ENCODE results near the gene ANKRD53.

The ANKRD53 gene, protein sequence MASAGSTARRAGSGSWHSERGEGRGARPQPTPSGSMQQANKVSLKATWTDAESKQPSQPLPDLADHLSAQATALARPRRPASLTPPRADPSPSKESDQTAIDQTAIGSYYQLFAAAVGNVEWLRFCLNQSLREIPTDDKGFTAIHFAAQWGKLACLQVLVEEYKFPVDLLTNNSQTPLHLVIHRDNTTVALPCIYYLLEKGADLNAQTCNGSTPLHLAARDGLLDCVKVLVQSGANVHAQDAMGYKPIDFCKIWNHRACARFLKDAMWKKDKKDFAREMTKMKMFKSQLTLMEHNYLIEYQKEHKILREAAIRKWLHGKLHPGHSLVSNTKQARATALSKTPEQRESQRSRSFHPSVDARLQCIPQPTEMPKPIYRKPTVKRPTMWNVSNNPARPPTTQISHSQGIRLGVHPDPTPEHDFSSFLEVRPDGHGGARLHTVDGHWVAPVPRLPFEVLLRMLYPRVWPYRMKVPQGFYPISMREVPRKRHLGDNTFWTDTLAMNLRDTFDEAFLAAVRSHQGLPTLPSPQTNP

DNA sequence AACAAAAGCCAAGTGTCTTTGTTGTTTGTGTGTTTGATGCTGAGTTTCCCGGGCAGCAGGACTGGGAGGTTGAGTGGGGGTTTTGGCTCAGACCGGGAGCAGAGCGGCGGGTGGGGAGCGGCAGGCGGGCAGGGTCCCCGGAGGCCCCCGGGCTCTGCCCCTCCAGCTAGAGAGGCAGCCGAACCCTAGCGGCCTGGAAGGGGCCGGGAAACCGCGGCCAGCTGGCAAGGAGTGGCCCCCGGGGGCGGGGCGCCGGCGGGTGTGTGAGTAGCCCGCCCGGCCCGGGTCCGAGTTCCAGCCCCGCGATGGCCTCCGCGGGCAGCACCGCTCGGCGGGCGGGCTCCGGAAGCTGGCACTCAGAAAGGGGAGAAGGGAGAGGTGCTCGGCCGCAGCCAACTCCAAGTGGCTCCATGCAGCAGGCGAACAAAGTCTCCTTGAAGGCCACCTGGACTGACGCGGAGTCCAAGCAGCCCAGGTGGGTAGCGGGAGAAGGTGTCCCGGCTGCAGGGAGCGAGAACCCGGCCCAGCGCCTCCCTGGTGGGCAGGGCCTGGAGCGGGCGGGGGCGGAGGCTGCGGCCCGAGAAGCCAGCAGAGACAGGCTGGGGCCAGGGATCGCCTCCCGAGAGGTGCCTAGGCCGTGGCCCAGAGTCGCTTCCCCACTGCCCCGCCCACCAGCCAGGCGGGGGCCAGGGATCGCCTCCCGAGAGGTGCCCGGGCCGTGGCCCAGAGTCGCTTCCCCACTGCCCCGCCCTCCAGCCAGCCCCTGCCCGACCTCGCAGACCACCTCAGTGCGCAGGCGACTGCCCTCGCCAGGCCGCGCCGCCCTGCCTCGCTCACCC, at the start of gene ANKRD53:
Gene ANKRD53, plus strand, starts transcription at position 290 of the 839 bp plus-strand sequence. Its CDS starts 16 bp downstream, at position 306.
- no peak for FAIRE-seq
- TF ChIP-seq, protein P1, sequence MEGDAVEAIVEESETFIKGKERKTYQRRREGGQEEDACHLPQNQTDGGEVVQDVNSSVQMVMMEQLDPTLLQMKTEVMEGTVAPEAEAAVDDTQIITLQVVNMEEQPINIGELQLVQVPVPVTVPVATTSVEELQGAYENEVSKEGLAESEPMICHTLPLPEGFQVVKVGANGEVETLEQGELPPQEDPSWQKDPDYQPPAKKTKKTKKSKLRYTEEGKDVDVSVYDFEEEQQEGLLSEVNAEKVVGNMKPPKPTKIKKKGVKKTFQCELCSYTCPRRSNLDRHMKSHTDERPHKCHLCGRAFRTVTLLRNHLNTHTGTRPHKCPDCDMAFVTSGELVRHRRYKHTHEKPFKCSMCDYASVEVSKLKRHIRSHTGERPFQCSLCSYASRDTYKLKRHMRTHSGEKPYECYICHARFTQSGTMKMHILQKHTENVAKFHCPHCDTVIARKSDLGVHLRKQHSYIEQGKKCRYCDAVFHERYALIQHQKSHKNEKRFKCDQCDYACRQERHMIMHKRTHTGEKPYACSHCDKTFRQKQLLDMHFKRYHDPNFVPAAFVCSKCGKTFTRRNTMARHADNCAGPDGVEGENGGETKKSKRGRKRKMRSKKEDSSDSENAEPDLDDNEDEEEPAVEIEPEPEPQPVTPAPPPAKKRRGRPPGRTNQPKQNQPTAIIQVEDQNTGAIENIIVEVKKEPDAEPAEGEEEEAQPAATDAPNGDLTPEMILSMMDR (IDR thresholded peaks at IDR 0.05; ENCODE audit: insufficient read depth, missing control alignments): no peak
- DNase-seq (ENCODE audit: insufficient read length, low spot score): no peak

DNA sequence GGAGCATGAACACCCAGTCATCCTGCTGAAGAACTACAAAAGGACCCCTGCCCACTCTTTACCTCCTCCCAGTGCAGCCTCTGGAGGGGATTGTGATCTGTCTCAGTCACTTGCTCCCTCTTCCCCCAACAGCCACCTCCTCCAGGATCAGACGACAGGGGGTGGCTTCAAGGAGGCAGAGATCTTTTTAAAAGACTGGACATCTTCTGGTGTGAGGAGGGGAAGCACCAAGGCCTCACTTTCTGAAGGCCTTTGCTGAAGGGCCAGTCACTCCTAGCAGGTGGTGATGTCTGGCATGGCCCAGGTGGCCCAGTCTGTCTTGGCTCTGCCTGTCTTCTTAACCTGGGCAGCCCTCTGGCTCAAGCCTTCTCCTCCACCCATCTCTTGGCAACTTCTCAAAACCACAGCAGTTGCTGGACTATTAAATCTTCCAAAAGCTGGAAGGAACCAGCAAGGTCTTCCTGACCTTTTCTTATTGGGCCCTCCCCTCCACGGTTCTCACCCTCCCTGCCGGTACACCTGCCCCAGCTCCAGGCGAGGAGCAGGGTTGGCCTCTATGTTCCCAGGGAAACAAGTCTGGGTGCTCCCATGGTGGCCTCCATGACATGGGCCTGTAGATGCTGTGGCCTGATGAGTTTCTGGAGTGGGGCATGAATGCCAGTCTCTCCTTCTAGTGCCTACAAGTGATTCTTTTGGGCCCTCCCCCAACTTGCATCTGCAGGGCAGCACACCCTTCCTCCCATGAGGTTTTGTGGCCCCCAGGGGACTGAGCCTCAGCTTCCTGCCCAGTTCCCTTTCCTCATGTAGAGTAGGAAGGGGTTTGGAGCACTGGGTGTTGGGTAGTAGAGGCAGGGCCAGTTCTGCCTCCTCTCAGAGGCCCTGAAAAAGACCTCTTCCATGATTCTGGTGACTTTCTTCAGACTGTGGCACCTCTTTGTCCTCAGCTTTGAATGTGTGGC, 47.8 kb upstream of the ANKRD53 start:
- FAIRE-seq: no peak
- TF ChIP-seq, protein P1 (IDR thresholded peaks at IDR 0.05; ENCODE audit: insufficient read depth, missing control alignments): no peak
- DNase-seq (ENCODE audit: insufficient read length, low spot score): no peak

DNA sequence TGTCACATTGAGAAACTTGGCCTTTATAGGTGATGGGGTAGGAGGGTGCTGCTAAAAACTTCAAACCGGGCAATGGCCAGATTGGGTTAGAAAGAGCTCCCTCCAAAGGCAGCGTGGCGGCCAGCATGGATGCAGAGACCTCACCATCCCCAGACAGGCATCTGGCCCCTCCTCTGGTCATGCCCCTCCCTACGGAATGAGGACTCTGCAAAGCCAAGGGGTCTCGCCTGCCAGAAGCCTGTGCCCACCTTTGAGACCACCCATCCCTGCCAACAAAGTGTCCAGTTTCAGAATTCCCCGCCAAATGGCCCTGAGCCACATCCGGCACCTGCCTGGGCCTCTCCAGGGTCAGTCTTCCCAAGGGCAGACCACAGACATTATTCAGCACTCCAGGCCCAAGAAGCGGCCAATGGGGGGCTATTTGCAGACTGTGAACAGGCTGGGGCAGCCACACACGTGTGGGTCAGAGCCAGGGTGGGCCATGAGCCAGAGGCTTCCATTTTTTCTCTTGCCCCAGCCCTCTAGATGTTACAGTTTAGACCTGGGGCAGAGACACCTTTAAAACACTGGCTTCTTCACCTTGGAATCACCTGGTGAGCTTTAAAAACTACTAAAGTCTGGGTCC, 46.9 kb upstream of the ANKRD53 start:
- TF ChIP-seq, protein P1 (IDR thresholded peaks at IDR 0.05; ENCODE audit: insufficient read depth, missing control alignments): no peak
- DNase-seq (ENCODE audit: insufficient read length, low spot score) (no peak), FAIRE-seq (no peak)

DNA sequence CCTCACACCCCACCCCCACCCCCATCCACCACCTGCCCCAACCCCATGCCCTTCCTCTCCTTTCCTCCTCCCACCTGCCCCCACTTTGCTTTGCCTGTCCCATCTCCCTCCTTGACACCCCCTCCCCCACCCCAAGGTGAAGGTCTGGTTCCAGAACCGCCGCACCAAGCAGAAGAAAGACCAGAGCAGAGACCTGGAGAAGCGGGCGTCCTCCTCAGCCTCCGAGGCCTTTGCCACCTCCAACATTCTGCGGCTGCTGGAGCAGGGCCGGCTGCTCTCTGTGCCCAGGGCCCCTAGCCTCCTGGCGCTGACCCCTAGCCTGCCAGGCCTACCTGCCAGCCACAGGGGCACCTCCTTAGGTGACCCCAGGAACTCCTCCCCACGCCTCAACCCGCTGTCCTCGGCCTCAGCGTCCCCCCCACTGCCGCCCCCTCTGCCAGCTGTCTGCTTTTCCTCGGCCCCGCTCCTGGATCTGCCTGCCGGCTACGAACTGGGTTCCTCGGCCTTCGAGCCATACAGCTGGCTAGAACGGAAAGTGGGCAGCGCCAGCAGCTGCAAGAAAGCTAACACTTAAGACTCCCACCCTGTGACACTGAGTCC, 45.7 kb upstream of the ANKRD53 start:
- FAIRE-seq: no peak
- TF ChIP-seq, protein P1 (IDR thresholded peaks at IDR 0.05; ENCODE audit: insufficient read depth, missing control alignments): no peak
- DNase-seq (ENCODE audit: insufficient read length, low spot score): no peak

DNA sequence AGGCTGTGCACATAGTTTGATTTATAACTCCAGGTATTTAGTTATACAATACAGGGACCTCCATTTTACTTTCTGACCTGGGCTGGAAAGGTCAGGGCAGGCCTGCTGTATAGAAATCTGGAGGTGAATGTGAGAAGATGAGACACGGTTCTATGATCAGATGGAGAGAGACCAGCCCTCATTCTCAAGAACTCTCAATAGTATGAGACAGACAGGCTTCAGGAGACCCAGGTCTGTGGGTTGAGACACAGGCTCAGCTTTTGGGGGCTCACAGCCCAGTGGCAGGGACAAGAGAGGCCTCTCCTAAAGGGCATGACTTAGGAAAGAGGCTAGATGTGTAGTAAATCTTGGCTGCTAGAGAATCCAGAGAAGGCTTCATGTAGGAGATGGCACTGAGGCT, 43.4 kb upstream of the ANKRD53 start:
- TF ChIP-seq, protein P1 (IDR thresholded peaks at IDR 0.05; ENCODE audit: insufficient read depth, missing control alignments): no peak
- DNase-seq (ENCODE audit: insufficient read length, low spot score) (no peak), FAIRE-seq (no peak)
